Measurements from ENCODE around the gene VWF. TPM values are rescaled to one million over a fixed set of nuclear protein-coding genes. Genes with fewer than 3 reads are reported as not detected.

The VWF gene
- total RNA-seq, 2 donors from 2014 or later, result 189 to 331 TPM

DNA sequence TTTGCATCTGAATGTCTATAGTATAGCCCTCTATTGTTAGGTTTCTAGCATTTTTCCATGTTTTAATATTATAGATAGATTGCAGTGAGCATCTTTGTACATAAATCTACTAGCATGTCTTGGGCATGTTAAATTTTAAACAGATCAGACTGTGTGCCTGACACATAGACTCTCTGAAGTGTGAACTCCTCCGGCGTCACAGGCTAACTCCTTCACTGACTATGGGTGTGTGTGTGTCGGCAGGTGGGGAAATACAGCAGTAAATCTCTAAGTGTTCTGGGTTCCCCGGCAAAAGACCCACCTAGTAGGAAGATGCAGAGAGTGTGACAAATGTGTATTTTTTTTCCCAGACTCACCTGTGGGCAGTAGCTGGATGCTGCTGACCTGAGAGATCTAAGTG, 2.3 kb downstream of the VWF start:
- Histone ChIP-seq H3K4me3 (peak overlapping the region; percentile 41 to 48), H3K36me3 (no peaks in the 10 kb centered on the region), H3K9me3 (no peaks in the 10 kb centered on the region), H3K4me1 (no peaks in the 10 kb centered on the region), H3K27me3 (no peaks in the 10 kb centered on the region), H3K27ac (peak overlapping the region; percentile 72 to 75)
- TF ChIP-seq, protein P1, sequence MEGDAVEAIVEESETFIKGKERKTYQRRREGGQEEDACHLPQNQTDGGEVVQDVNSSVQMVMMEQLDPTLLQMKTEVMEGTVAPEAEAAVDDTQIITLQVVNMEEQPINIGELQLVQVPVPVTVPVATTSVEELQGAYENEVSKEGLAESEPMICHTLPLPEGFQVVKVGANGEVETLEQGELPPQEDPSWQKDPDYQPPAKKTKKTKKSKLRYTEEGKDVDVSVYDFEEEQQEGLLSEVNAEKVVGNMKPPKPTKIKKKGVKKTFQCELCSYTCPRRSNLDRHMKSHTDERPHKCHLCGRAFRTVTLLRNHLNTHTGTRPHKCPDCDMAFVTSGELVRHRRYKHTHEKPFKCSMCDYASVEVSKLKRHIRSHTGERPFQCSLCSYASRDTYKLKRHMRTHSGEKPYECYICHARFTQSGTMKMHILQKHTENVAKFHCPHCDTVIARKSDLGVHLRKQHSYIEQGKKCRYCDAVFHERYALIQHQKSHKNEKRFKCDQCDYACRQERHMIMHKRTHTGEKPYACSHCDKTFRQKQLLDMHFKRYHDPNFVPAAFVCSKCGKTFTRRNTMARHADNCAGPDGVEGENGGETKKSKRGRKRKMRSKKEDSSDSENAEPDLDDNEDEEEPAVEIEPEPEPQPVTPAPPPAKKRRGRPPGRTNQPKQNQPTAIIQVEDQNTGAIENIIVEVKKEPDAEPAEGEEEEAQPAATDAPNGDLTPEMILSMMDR (IDR thresholded peaks at IDR 0.05), result no peak
- no peak for DNase-seq (ENCODE audit: low spot score)

DNA sequence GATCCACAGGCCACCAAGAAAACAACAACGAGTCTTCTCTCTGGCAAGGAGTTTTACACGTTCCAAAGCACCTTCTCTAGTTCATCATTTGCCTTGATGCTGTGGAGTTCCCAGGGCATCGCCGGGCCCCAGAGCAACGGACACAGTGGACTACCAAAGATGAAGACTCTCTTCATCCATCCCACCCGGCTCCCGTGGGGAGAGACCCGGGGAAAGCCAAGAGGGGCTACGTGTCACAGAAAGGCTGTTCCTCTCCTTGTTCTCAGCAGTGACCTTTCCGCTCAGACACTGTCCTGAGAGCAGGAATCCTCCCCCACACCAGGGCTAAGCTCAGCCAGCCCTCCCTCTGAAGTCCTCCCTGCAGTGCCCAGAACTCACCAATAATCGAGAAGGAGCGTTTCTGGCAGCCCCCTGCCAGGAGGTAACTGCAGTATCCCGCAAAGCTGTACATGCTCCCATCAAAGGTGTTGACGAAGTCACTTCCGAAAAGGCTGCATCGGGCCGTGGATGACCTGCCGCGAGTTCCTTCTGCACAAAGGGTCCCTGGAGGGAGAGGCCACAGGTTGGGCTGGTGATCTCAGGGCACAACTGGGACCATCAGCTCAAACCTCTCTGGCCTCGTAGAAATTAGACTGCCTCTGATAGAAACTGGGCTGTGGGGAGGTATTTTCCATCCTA, 3.5 kb downstream of the VWF start:
- DNase-seq (ENCODE audit: low spot score), result no peak
- TF ChIP-seq, protein P1 (IDR thresholded peaks at IDR 0.05), result no peak
- H3K9me3 ChIP-seq, result no peaks in the 10 kb centered on the region
- H3K4me1 ChIP-seq, result peaks cover 0 to 3% of the 10 kb centered on the region in 2 donors
- H3K36me3 ChIP-seq, result no peaks in the 10 kb centered on the region
- H3K4me3 ChIP-seq, result peak overlapping the region; percentile 32 to 48
- peak overlapping the region; percentile 72 to 75 for H3K27ac ChIP-seq
- H3K27me3 ChIP-seq, result no peaks in the 10 kb centered on the region

DNA sequence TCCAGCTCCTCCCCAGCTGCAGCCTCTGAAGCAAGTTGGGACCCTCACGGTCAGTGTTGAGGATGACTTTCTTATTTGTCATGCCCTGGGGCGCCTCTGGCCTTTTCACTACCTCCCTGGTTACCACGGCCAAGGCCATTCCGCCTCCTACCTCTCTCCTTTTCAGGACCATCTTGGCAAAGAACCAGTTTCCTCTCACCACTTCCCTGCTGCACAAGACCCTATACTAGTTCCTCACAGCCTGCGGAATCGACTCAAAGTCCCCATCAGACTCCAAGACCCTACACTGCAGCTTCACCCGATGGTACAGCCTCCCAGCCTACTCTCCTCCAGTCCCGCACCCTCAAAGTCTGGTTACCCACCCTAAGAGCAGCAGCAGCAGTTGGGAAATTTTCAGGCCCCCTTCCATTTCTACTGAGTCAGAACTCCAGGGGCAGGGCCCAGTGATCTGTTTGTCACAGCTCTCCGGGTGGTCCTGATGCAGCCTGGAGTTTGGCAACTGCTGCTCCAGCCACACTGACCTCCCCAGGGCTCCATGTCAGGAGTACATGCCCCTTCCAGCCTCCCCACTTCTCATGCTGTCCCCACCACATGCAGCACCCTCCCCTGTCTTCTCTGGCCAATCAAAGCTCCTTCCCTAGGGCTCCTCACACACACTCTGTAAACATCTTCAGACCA, 5.4 kb downstream of the VWF start:
- Histone ChIP-seq H3K4me1 (peaks cover 0 to 7% of the 10 kb centered on the region in 2 donors), H3K27ac (peak overlapping the region; percentile 72 to 75), H3K27me3 (no peaks in the 10 kb centered on the region), H3K36me3 (no peaks in the 10 kb centered on the region), H3K9me3 (no peaks in the 10 kb centered on the region), H3K4me3 (peak overlapping the region; percentile 6 to 48)
- no peak for DNase-seq (ENCODE audit: low spot score)
- TF ChIP-seq, protein P1 (IDR thresholded peaks at IDR 0.05), result no peak

DNA sequence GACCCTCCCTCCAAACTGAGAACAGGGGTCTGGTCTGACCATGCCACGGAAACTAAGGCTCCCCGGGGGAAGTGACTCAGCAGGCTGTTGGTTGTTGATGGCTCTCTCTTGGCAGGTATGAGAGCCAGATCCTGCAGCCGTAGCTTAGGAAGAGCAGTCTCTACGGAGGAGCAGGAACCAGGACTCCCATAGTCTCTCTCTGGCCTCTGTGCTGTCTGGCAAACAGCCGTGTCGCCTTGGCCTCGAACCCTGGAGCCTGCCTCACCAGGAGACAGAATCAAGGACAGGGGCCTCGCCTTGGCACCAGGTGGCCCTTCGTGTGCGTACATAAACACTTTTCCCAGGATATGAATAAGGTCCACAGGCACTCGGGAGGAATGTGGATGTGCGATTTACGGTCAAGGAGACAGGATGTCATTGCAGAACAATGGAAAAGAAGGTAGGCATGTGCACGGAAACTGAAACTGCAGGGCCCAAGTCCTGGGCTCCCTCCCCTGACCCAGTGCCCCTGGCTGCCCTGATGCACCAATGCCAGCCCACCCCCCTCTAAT, 7.9 kb downstream of the VWF start:
- TF ChIP-seq, protein P1 (IDR thresholded peaks at IDR 0.05), result no peak
- Histone ChIP-seq H3K36me3 (no peaks in the 10 kb centered on the region), H3K9me3 (no peaks in the 10 kb centered on the region), H3K27me3 (no peaks in the 10 kb centered on the region), H3K27ac (peak overlapping the region; percentile 53 to 75), H3K4me3 (no peak overlapping the region), H3K4me1 (peaks cover 0 to 7% of the 10 kb centered on the region in 2 donors)
- no peak for DNase-seq (ENCODE audit: low spot score)

DNA sequence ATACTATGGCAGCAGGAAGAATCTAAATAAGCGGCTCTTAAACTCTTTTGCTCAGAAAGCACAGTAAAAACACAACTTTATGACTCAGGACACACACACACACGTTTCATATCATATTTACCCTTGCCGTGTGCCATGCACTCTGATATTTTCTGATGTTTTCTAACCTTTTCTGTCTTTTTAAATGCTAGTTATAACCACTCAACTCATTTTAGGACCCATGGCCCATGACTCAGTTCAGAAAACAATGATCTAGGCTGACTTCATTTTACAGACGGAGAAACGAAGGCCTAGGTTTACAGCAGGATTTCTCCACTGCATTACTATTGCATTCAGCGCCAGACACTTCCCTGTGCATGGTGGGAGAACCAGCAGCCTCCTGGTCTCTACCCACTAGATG, 9.1 kb downstream of the VWF start:
- no peak overlapping the region for H3K4me3 ChIP-seq
- H3K27me3 ChIP-seq, result no peaks in the 10 kb centered on the region
- DNase-seq (ENCODE audit: low spot score), result no peak
- no peaks in the 10 kb centered on the region for H3K9me3 ChIP-seq
- peak overlapping the region; percentile 53 to 61 for H3K27ac ChIP-seq
- TF ChIP-seq, protein P1 (IDR thresholded peaks at IDR 0.05), result no peak
- H3K36me3 ChIP-seq, result no peaks in the 10 kb centered on the region
- H3K4me1 ChIP-seq, result peaks cover 0 to 9% of the 10 kb centered on the region in 2 donors
